K562 (cell line): ENCODE results near the gene EFR3B. TPM values are rescaled to one million over a fixed set of nuclear protein-coding genes. Genes with fewer than 3 reads are reported as not detected.

Source experiments
- ATAC-seq: fragments of 200-7000 bp; cut with Tn5 transposase; 3 replicates; pipeline ENCODE4 v1.9.1; 2020; ENCODE audit warnings: moderate library complexity
- BruUV-seq: library from RNA; stranded (reverse); fragments of 400-500 nt; replicated peaks from 2 replicates; lab custom pipeline; 2021; lab: Mats Ljungman, UMichigan
- CTCF ChIA-PET: fragments of 300-600 bp; formaldehyde crosslinking; extraction: SDS; loops from one replicate; lab custom pipeline; 2021; ENCODE audit warnings: low intra/inter-chr PET ratio; lab: Yijun Ruan, JAX
- POLR2A ChIA-PET: fragments of 300-600, 350-650 bp; sonication (Branson Sonifier 250); formaldehyde crosslinking; extraction: SDS; loops from one replicate; lab custom pipeline; 2021; ENCODE audit warnings: antibody characterized with exemption, inconsistent platforms; lab: Yijun Ruan, JAX
- DNase-seq, 4 experiments: peaks; one replicate each; pipeline versions ENCODE4 v3.0.0 to v3.0.0-alpha.2; 2011 to 2018; ENCODE audit warnings: low spot score in 3 of 4, mixed read lengths in 3 of 4; ENCODE audit errors: extremely low read depth in 1 of 4
- FAIRE-seq: peaks from 2 replicates; lab custom pipeline; 2011; peaks lifted over from hg19 to GRCh38; lab: Jason Lieb, UNC
- H2AFZ ChIP-seq: 2 replicates; pipeline ENCODE4 v1.6.0; 2011; ENCODE audit warnings: low read depth, low read length, control low read depth, inconsistent platforms
- H3K27ac ChIP-seq: fragments of 200-600 bp; 3 replicates; pipeline ENCODE4 v1.8.0; 2011; ENCODE audit warnings: low read depth, mild to moderate bottlenecking, control low read depth, inconsistent platforms, low read length, moderate library complexity, mixed read lengths; ENCODE audit errors: extremely low read depth
- H3K27me3 ChIP-seq, 2 experiments: fragments of 300-600 bp in 1 of 2; 2 replicates in 1 of 2; 3 replicates in 1 of 2; pipeline versions ENCODE4 v1.6.0 to v1.8.0; 2011; ENCODE audit warnings: inconsistent platforms in 2 of 2, low read length in 2 of 2, mild to moderate bottlenecking in 1 of 2, mixed read lengths in 1 of 2, moderate library complexity in 1 of 2; ENCODE audit not compliant: control insufficient read depth in 2 of 2, insufficient read depth in 2 of 2
- H3K36me3 ChIP-seq: fragments of 300-600 bp; 3 replicates; pipeline ENCODE4 v1.8.0; 2011; ENCODE audit warnings: mild to moderate bottlenecking, low read length, inconsistent platforms; ENCODE audit not compliant: control insufficient read depth, insufficient read depth
- H3K4me1 ChIP-seq, 2 experiments: fragments of 200-600 bp in 1 of 2; replicated peaks in 1 of 2; 2 replicates in 1 of 2; 3 replicates in 1 of 2; pipeline versions ENCODE4 v1.5.1 to v1.8.0; 2011; ENCODE audit warnings: inconsistent platforms in 2 of 2, low read length in 2 of 2, mild to moderate bottlenecking in 1 of 2, mixed read lengths in 1 of 2, moderate library complexity in 1 of 2; ENCODE audit not compliant: control insufficient read depth in 2 of 2, insufficient read depth in 2 of 2
- H3K4me2 ChIP-seq: 2 replicates; pipeline ENCODE4 v1.6.1; 2011; ENCODE audit warnings: low read length, control low read depth, inconsistent platforms, mixed read lengths; ENCODE audit not compliant: insufficient read depth
- H3K4me3 ChIP-seq: fragments of 200-600 bp; sonication (generic), shearing (Covaris generic); 2 replicates; pipeline ENCODE4 v1.5.1; 2016; ENCODE audit warnings: control low read depth, inconsistent platforms
- H3K79me2 ChIP-seq: fragments of 200-600 bp; 3 replicates; pipeline ENCODE4 v1.8.0; 2011; ENCODE audit warnings: low read length, inconsistent platforms; ENCODE audit not compliant: control insufficient read depth, insufficient read depth
- H3K9ac ChIP-seq, 2 experiments: 2 replicates each; pipeline versions ENCODE4 v1.6.0 to v1.6.1; 2011; ENCODE audit warnings: low read depth in 2 of 2, low read length in 2 of 2, control low read depth in 1 of 2, inconsistent platforms in 1 of 2, mild to moderate bottlenecking in 1 of 2, mixed read lengths in 1 of 2; ENCODE audit not compliant: insufficient read depth in 1 of 2
- H3K9me1 ChIP-seq: one replicate; pipeline ENCODE4 v1.6.0; 2011; ENCODE audit warnings: inconsistent platforms, mild to moderate bottlenecking, low read length, moderate library complexity; ENCODE audit not compliant: control insufficient read depth, insufficient read depth
- H3K9me3 ChIP-seq: replicated peaks from 2 replicates; pipeline ENCODE4 v1.5.1; 2011; ENCODE audit warnings: low read depth, low read length, inconsistent platforms; ENCODE audit not compliant: control insufficient read depth, insufficient read depth
- H4K20me1 ChIP-seq: replicated peaks from 2 replicates; pipeline ENCODE4 v1.6.1; 2011; ENCODE audit warnings: low read length, inconsistent platforms, mixed read lengths; ENCODE audit not compliant: control insufficient read depth, insufficient read depth
- ADNP ChIP-seq: fragments of 200-800 bp; sonication (Bioruptor generic); IDR thresholded peaks from 2 replicates; pipeline ENCODE4 v1.6.1; 2016; ENCODE audit warnings: missing genetic modification characterization, missing compliant biosample characterization
- EGR1 ChIP-seq: fragments of 450-650 bp; conservative IDR thresholded peaks from 2 replicates; pipeline ENCODE4 v1.6.1; 2017; ENCODE audit warnings: mild to moderate bottlenecking
- FOXJ2 ChIP-seq: fragments of 200-800 bp; sonication (Bioruptor generic); IDR thresholded peaks from 2 replicates; pipeline ENCODE4 v1.6.1; 2016; ENCODE audit warnings: missing genetic modification characterization, missing compliant biosample characterization
- HIVEP1 ChIP-seq: fragments of 250-450 bp; sonication (Bioruptor Pico); IDR thresholded peaks from 2 replicates; pipeline ENCODE4 v1.4.0; 2020; ENCODE audit warnings: mild to moderate bottlenecking
- HOXB6 ChIP-seq: fragments of 250-450 bp; sonication (Bioruptor Pico); IDR thresholded peaks from 2 replicates; pipeline ENCODE4 v1.5.1; 2022; ENCODE audit warnings: mild to moderate bottlenecking, borderline replicate concordance
- NR2F6 ChIP-seq: fragments of 450-650 bp; formaldehyde crosslinking; IDR thresholded peaks from 2 replicates; pipeline ENCODE4 v1.4.0; 2020; ENCODE audit warnings: mild to moderate bottlenecking
- PHF8 ChIP-seq: fragments of 200-600 bp; sonication (generic); IDR thresholded peaks from 2 replicates; pipeline ENCODE4 v1.6.1; 2012; ENCODE audit warnings: mixed run types, mild to moderate bottlenecking, inconsistent platforms, low read length, moderate library complexity, borderline replicate concordance
- RBM34 ChIP-seq: fragments of 200-400 bp; formaldehyde crosslinking; IDR thresholded peaks from 2 replicates; pipeline ENCODE4 v1.6.1; 2018; ENCODE audit warnings: low read length, borderline replicate concordance; ENCODE audit not compliant: insufficient read depth
- TAF9B ChIP-seq: fragments of 450-650 bp; IDR thresholded peaks from 2 replicates; pipeline ENCODE4 v1.6.1; 2018; ENCODE audit warnings: mild to moderate bottlenecking; ENCODE audit not compliant: partially characterized antibody
- ZNF143 ChIP-seq: sonication (generic); formaldehyde crosslinking; IDR thresholded peaks from 2 replicates; pipeline ENCODE4 v1.9.0; 2022; ENCODE audit warnings: mild to moderate bottlenecking, missing genetic modification reagents
- ZNF274 ChIP-seq: IDR thresholded peaks from 2 replicates; pipeline ENCODE4 v1.6.1; 2011; ENCODE audit warnings: low read depth, mild to moderate bottlenecking, low read length, moderate library complexity, borderline replicate concordance
- ZSCAN32 ChIP-seq: fragments of 450-650 bp; formaldehyde crosslinking; IDR thresholded peaks from 2 replicates; pipeline ENCODE4 v1.4.0; 2020; ENCODE audit warnings: mild to moderate bottlenecking, moderate library complexity
- WGBS: fragments of 100-300 bp; shearing (Covaris generic); methylation state at CpG from one replicate; pipeline ENCODE4 v1.1.6; 2016; ENCODE audit warnings: low coverage, mixed read lengths; ENCODE audit not compliant: insufficient coverage; ENCODE audit errors: missing lambda C conversion rate; 5-methylcytosine and 5-hydroxymethylcytosine counted together
- in situ Hi-C: fragments of 300-500 bp; cut with MboI; formaldehyde crosslinking; loops from 4 replicates; pipeline ENCODE4 v1.15.0; 2018; ENCODE audit warnings: inconsistent platforms, mixed read lengths
- intact Hi-C: fragments of 100-400 bp; cut with micrococcal nuclease; formaldehyde crosslinking; loops from 2 replicates; pipeline ENCODE4 v1.14.2; 2022
- polyA plus RNA-seq, 8 experiments: library from polyadenylated mRNA; depleted of rRNA in 4 of 8; stranded (reverse) in 5 of 8; unstranded in 3 of 8; fragments of >200 nt; fragmentation: Nextera tagmentation in 2 of 8; fragmentation: Illumina TruSeq in 1 of 8; extraction: Ambion mirVana in 2 of 8; extraction: Trizol in 1 of 8; gene quantifications; 2 replicates each; pipeline versions ENCODE4 v1.2.1 to v1.2.3, GENCODE V29; 2011 to 2014; ENCODE audit warnings: inconsistent platforms in 1 of 8, missing spikeins in 1 of 8
- total RNA-seq, 7 experiments: library from RNA; depleted of rRNA in 6 of 7; stranded (reverse); fragments of >200 nt in 6 of 7; fragmentation: Illumina TruSeq in 2 of 7; extraction: Trizol in 2 of 7; gene quantifications; 2 replicates each; pipeline versions ENCODE4 v1.2.1 to v1.2.3, GENCODE V29; 2011 to 2021; ENCODE audit warnings: low replicate concordance in 1 of 7
- TF ChIP-seq, protein P1 (sequence below): fragments of 250-450 bp; sonication (Bioruptor Pico); IDR thresholded peaks from 2 replicates; pipeline ENCODE4 v1.6.1; 2021; ENCODE audit warnings: mild to moderate bottlenecking
- TF ChIP-seq, protein P2 (sequence below), 2 experiments: fragments of 450-650 bp in 1 of 2; IDR thresholded peaks; 2 replicates each; pipeline ENCODE4 v1.6.1; 2011 to 2017; ENCODE audit warnings: low read depth in 2 of 2, antibody characterized with exemption in 1 of 2, borderline replicate concordance in 1 of 2, low read length in 1 of 2, mild to moderate bottlenecking in 1 of 2, mixed read lengths in 1 of 2; ENCODE audit not compliant: control insufficient read depth in 1 of 2

EFR3B gene
- total and polyA plus RNA-seq, 9 of the 15 experiments (the other 6 are each of a cell fraction or from before 2014, with no cell fraction given), result not detected

GRCh38 chr2:25198576-25198975 is 156.7 kb downstream of the EFR3B start:
- H3K4me2 ChIP-seq, result no peak overlapping the region
- 8% methylated on average over 5 of the region's 5 CpGs for WGBS
- H3K4me1 ChIP-seq, result peaks cover 0 to 5% of the 10 kb centered on the region in 2 experiments; a peak in 2 of 5 replicates
- H2AFZ ChIP-seq, result no peak overlapping the region
- BruUV-seq, result no TSS peak
- ChIA-PET CTCF (no interaction called here), POLR2A (no interaction called here)
- no peaks in the 10 kb centered on the region for H4K20me1 ChIP-seq
- in situ Hi-C loops (no loop called here), intact Hi-C loops (loop anchor here (5.0 kb wide), 2 partner anchors 371 to 786 kb away; no protein-coding TSS in a partner anchor)
- 0 out of 5 replicates have a peak, but pooled peaks cover 0 to 2% of the 10 kb centered on the region in 2 experiments for H3K27me3 ChIP-seq
- H3K36me3 ChIP-seq, result no peaks in the 10 kb centered on the region
- no peaks in the 10 kb centered on the region for H3K79me2 ChIP-seq
- ATAC-seq (no peak), FAIRE-seq (no peak)
- H3K9me3 ChIP-seq, result no peaks in the 10 kb centered on the region
- no peak overlapping the region for H3K4me3 ChIP-seq
- TF ChIP-seq FOXJ2 (tag) (no peak), EGR1 (no peak), HIVEP1 (CRISPR knock-in tag) (no peak), ZSCAN32 (CRISPR knock-in tag) (no peak), PHF8 (no peak), HOXB6 (CRISPR knock-in tag) (no peak), ZNF274 (no peak), NR2F6 (no peak), TAF9B (no peak), ZNF143 (CRISPR knock-in tag) (no peak), ADNP (tag) (no peak), RBM34 (no peak)
- TF ChIP-seq, protein P1, sequence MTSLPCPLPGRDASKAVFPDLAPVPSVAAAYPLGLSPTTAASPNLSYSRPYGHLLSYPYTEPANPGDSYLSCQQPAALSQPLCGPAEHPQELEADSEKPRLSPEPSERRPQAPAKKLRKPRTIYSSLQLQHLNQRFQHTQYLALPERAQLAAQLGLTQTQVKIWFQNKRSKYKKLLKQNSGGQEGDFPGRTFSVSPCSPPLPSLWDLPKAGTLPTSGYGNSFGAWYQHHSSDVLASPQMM (CRISPR knock-in tag), result no peak
- TF ChIP-seq, protein P2, sequence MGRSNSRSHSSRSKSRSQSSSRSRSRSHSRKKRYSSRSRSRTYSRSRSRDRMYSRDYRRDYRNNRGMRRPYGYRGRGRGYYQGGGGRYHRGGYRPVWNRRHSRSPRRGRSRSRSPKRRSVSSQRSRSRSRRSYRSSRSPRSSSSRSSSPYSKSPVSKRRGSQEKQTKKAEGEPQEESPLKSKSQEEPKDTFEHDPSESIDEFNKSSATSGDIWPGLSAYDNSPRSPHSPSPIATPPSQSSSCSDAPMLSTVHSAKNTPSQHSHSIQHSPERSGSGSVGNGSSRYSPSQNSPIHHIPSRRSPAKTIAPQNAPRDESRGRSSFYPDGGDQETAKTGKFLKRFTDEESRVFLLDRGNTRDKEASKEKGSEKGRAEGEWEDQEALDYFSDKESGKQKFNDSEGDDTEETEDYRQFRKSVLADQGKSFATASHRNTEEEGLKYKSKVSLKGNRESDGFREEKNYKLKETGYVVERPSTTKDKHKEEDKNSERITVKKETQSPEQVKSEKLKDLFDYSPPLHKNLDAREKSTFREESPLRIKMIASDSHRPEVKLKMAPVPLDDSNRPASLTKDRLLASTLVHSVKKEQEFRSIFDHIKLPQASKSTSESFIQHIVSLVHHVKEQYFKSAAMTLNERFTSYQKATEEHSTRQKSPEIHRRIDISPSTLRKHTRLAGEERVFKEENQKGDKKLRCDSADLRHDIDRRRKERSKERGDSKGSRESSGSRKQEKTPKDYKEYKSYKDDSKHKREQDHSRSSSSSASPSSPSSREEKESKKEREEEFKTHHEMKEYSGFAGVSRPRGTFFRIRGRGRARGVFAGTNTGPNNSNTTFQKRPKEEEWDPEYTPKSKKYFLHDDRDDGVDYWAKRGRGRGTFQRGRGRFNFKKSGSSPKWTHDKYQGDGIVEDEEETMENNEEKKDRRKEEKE (IDR thresholded peaks at IDR 0.05; ENCODE audit: borderline replicate concordance in 1 of 2, control insufficient read depth in 1 of 2, low read depth in 2 of 2, low read length in 1 of 2), result no peak
- TF ChIP-seq, all 486 proteins: peak for 0
- Histone ChIP-seq H3K27ac (no peak overlapping the region), H3K9ac (no peak overlapping the region), H3K9me1 (no peaks in the 10 kb centered on the region)
- DNase-seq, result no peak
